Measurements from ENCODE around the gene DUSP3. TPM values are rescaled to one million over a fixed set of nuclear protein-coding genes. Genes with fewer than 3 reads are reported as not detected.

Gene DUSP3
- total and polyA plus RNA-seq, 2 experiments from 2014 or later: 73.8 to 76.8 TPM

GRCh38 chr17:43791589-43791988 lies 12.8 kb upstream of the DUSP3 start:
- WGBS (ENCODE audit: low lambda C conversion rate, missing lambda C conversion rate): 12% methylated on average over 3 of the region's 3 CpGs
- no peak for DNase-seq (ENCODE audit: low spot score)
- no peak overlapping the region for H2AFZ ChIP-seq

DNA sequence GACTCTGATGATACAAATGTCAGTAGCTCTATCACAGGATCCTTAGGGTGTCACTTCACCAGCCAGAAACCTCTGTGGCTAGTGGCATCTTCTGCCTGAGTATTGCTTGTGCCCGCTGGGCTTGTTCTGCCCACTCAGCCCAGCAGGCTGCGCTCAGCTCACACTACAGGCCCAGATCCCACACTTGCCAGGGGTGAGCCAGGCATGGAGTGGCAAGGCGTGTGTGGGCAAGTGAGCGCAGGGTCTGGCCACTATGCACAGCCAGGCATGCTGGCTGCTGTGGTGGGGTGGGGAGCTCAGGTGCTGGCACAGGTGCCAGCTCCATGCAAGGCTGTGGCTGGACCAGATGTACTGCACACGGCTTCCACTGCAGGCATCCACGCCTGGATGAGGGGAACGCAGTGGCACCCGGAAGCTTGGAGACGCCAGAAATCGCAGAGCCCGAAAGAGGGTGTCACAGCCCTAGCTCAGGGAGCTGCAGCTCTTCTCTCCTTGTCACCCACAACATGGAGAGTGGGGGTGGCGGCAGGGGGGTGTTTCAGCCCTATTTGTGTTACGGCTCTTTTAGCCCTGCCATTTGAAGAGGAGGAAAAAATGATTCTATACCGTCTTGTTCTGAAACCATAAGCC lies 11.6 kb upstream of the DUSP3 start:
- no peak overlapping the region for H3K4me3 ChIP-seq
- no peaks in the 10 kb centered on the region for H3K27me3 ChIP-seq
- H4K20me1 ChIP-seq (ENCODE audit: insufficient read depth, poor library complexity, severe bottlenecking): no peaks in the 10 kb centered on the region
- no peaks in the 10 kb centered on the region for H3K36me3 ChIP-seq (replicated peaks; ENCODE audit: insufficient read depth, low read depth)
- WGBS (ENCODE audit: low lambda C conversion rate, missing lambda C conversion rate): 93% methylated on average over 14 of the region's 14 CpGs
- no peaks in the 10 kb centered on the region for H3K79me2 ChIP-seq
- H2AFZ ChIP-seq: no peak overlapping the region
- no peak overlapping the region for H3K4me2 ChIP-seq
- TF ChIP-seq EZH2phosphoT487 (IDR thresholded peaks at IDR 0.05; ENCODE audit: low read depth, severe bottlenecking, unreplicated experiment) (no peak), EZH2 (IDR thresholded peaks at IDR 0.05; ENCODE audit: borderline replicate concordance) (no peak)
- TF ChIP-seq, protein P1, sequence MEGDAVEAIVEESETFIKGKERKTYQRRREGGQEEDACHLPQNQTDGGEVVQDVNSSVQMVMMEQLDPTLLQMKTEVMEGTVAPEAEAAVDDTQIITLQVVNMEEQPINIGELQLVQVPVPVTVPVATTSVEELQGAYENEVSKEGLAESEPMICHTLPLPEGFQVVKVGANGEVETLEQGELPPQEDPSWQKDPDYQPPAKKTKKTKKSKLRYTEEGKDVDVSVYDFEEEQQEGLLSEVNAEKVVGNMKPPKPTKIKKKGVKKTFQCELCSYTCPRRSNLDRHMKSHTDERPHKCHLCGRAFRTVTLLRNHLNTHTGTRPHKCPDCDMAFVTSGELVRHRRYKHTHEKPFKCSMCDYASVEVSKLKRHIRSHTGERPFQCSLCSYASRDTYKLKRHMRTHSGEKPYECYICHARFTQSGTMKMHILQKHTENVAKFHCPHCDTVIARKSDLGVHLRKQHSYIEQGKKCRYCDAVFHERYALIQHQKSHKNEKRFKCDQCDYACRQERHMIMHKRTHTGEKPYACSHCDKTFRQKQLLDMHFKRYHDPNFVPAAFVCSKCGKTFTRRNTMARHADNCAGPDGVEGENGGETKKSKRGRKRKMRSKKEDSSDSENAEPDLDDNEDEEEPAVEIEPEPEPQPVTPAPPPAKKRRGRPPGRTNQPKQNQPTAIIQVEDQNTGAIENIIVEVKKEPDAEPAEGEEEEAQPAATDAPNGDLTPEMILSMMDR (IDR thresholded peaks at IDR 0.05; ENCODE audit: poor library complexity): no peak
- no peaks in the 10 kb centered on the region for H3K4me1 ChIP-seq (ENCODE audit: insufficient read depth)
- H3K9me2 ChIP-seq (replicated peaks; ENCODE audit: insufficient read depth): no peaks in the 10 kb centered on the region
- H3K27ac ChIP-seq: no peak overlapping the region
- DNase-seq (ENCODE audit: low spot score): no peak
- no peaks in the 10 kb centered on the region for H3K9me3 ChIP-seq (ENCODE audit: low read depth)

More at GRCh38 chr17:43791589-43791988, 12.8 kb upstream of the DUSP3 start:
- no peaks in the 10 kb centered on the region for H3K9me2 ChIP-seq (replicated peaks; ENCODE audit: insufficient read depth)
- no peaks in the 10 kb centered on the region for H3K27me3 ChIP-seq
- no peaks in the 10 kb centered on the region for H3K79me2 ChIP-seq
- H4K20me1 ChIP-seq (ENCODE audit: insufficient read depth, poor library complexity, severe bottlenecking): no peaks in the 10 kb centered on the region
- no peak for TF ChIP-seq EZH2 (IDR thresholded peaks at IDR 0.05; ENCODE audit: borderline replicate concordance)
- H3K4me2 ChIP-seq: no peak overlapping the region
- no peaks in the 10 kb centered on the region for H3K4me1 ChIP-seq (ENCODE audit: insufficient read depth)
- no peak overlapping the region for H3K4me3 ChIP-seq
- no peaks in the 10 kb centered on the region for H3K9me3 ChIP-seq (ENCODE audit: low read depth)
- H3K27ac ChIP-seq: no peak overlapping the region
- no peaks in the 10 kb centered on the region for H3K36me3 ChIP-seq (replicated peaks; ENCODE audit: insufficient read depth, low read depth)

GRCh38 chr17:43789482-43789881 lies 10.7 kb upstream of the DUSP3 start:
- no peaks in the 10 kb centered on the region for H3K9me2 ChIP-seq (replicated peaks; ENCODE audit: insufficient read depth)
- H3K27me3 ChIP-seq: no peaks in the 10 kb centered on the region
- no peaks in the 10 kb centered on the region for H3K36me3 ChIP-seq (replicated peaks; ENCODE audit: insufficient read depth, low read depth)
- no peak overlapping the region for H2AFZ ChIP-seq
- no peak overlapping the region for H3K27ac ChIP-seq
- no peak for DNase-seq (ENCODE audit: low spot score)
- no peaks in the 10 kb centered on the region for H3K79me2 ChIP-seq
- H3K4me3 ChIP-seq: no peak overlapping the region
- 100% methylated on average over 1 of the region's 1 CpG for WGBS (ENCODE audit: low lambda C conversion rate, missing lambda C conversion rate)
- H3K4me1 ChIP-seq (ENCODE audit: insufficient read depth): no peaks in the 10 kb centered on the region
- no peaks in the 10 kb centered on the region for H3K9me3 ChIP-seq (ENCODE audit: low read depth)
- H4K20me1 ChIP-seq (ENCODE audit: insufficient read depth, poor library complexity, severe bottlenecking): no peaks in the 10 kb centered on the region
- H3K4me2 ChIP-seq: no peak overlapping the region
- TF ChIP-seq EZH2phosphoT487 (IDR thresholded peaks at IDR 0.05; ENCODE audit: low read depth, severe bottlenecking, unreplicated experiment) (no peak), EZH2 (IDR thresholded peaks at IDR 0.05; ENCODE audit: borderline replicate concordance) (no peak)
- TF ChIP-seq, protein P1 (IDR thresholded peaks at IDR 0.05; ENCODE audit: poor library complexity): no peak

- Histone ChIP-seq H3K9me3 (ENCODE audit: low read depth) (no peaks in the 10 kb centered on the region), H3K4me3 (no peak overlapping the region), H3K27ac (no peak overlapping the region), H3K4me1 (ENCODE audit: insufficient read depth) (no peaks in the 10 kb centered on the region), H3K36me3 (replicated peaks; ENCODE audit: insufficient read depth, low read depth) (no peaks in the 10 kb centered on the region), H3K27me3 (no peaks in the 10 kb centered on the region), H3K4me2 (no peak overlapping the region), H3K79me2 (no peaks in the 10 kb centered on the region), H4K20me1 (ENCODE audit: insufficient read depth, poor library complexity, severe bottlenecking) (no peaks in the 10 kb centered on the region), H3K9me2 (replicated peaks; ENCODE audit: insufficient read depth) (no peaks in the 10 kb centered on the region), H2AFZ (no peak overlapping the region)
- WGBS (ENCODE audit: low lambda C conversion rate, missing lambda C conversion rate): 96% methylated on average over 5 of the region's 5 CpGs
- no peak for TF ChIP-seq EZH2 (IDR thresholded peaks at IDR 0.05; ENCODE audit: borderline replicate concordance)
- TF ChIP-seq, protein P1 (IDR thresholded peaks at IDR 0.05; ENCODE audit: poor library complexity): no peak
- no peak for TF ChIP-seq EZH2phosphoT487 (IDR thresholded peaks at IDR 0.05; ENCODE audit: low read depth, severe bottlenecking, unreplicated experiment)
- DNase-seq (ENCODE audit: low spot score): no peak
Observed at GRCh38 chr17:43788540-43788939, 9.8 kb upstream of the DUSP3 start.

All from hepatocyte (in vitro differentiated cells).